SJCRH30 (cell line): ENCODE results near the gene HBQ1. TPM values are rescaled to one million over a fixed set of nuclear protein-coding genes. Genes with fewer than 3 reads are reported as not detected.
"Not testable (repeated sequence)": the region's sequence is repeated elsewhere in the genome, so short reads cannot be mapped to it uniquely, and the experiment has no call there.

Experiments used
- DNase-seq, 2 experiments: peaks; one replicate each; pipeline ENCODE4 v3.0.0-alpha.2; 2015 to 2020
- H3K27ac ChIP-seq: fragments of 250-450 bp; sonication (Bioruptor Pico); 2 replicates; pipeline ENCODE4 v1.5.1; 2020; ENCODE audit warnings: mild to moderate bottlenecking, moderate library complexity
- H3K27me3 ChIP-seq: fragments of 250-450 bp; sonication (Bioruptor Pico); 2 replicates; pipeline ENCODE4 v1.5.1; 2020; ENCODE audit warnings: mild to moderate bottlenecking, moderate library complexity
- H3K36me3 ChIP-seq: fragments of 250-450 bp; sonication (Bioruptor Pico); 2 replicates; pipeline ENCODE4 v1.5.1; 2020; ENCODE audit warnings: mild to moderate bottlenecking, moderate library complexity
- H3K4me1 ChIP-seq: fragments of 250-450 bp; sonication (Bioruptor Pico); 2 replicates; pipeline ENCODE4 v1.5.1; 2020; ENCODE audit warnings: mild to moderate bottlenecking, moderate library complexity
- H3K4me3 ChIP-seq: fragments of 250-450 bp; sonication (Bioruptor Pico); 2 replicates; pipeline ENCODE4 v1.5.1; 2020; ENCODE audit warnings: mild to moderate bottlenecking, moderate library complexity
- H3K9me3 ChIP-seq: fragments of 250-450 bp; sonication (Bioruptor Pico); replicated peaks from 2 replicates; pipeline ENCODE4 v1.5.1; 2020; ENCODE audit warnings: mild to moderate bottlenecking, moderate library complexity
- total RNA-seq: library from RNA; depleted of rRNA; stranded (reverse); fragments of >200 nt; shearing (Covaris generic); gene quantifications from 2 replicates; pipeline ENCODE4 v1.2.3, GENCODE V29; 2014

HBQ1 gene
- total RNA-seq, 1 experiment from 2014 or later = not detected

- not testable (repeated sequence) for H3K27ac ChIP-seq, H3K9me3 ChIP-seq, H3K4me1 ChIP-seq, H3K27me3 ChIP-seq, H3K36me3 ChIP-seq, DNase-seq, H3K4me3 ChIP-seq
These were observed 26.6 kb upstream of the HBQ1 start for GRCh38 chr16:153550-154216.

GRCh38 chr16:154217-155030 is 25.8 kb upstream of the HBQ1 start:
- Histone ChIP-seq H3K4me1 (peaks cover 3% of the 10 kb centered on the region; the same call in 1 of the 2 replicates), H3K36me3 (no peaks in the 10 kb centered on the region), H3K27ac (peak overlapping the region; percentile 15), H3K4me3 (peak overlapping the region; percentile 60), H3K27me3 (no peaks in the 10 kb centered on the region), H3K9me3 (no peaks in the 10 kb centered on the region)
- DNase-seq = peak; percentile 78 to 84

GRCh38 chr16:155031-155398 is 25.2 kb upstream of the HBQ1 start:
- H3K27me3 ChIP-seq = no peaks in the 10 kb centered on the region
- peak overlapping the region; percentile 60 for H3K4me3 ChIP-seq
- no peak for DNase-seq
- peak overlapping the region; percentile 15 for H3K27ac ChIP-seq
- H3K9me3 ChIP-seq = no peaks in the 10 kb centered on the region
- H3K4me1 ChIP-seq = peaks cover 3% of the 10 kb centered on the region; the same call in 1 of the 2 replicates
- no peaks in the 10 kb centered on the region for H3K36me3 ChIP-seq

GRCh38 chr16:159136-159849 is 21.0 kb upstream of the HBQ1 start:
- H3K4me3 ChIP-seq = no peak overlapping the region
- H3K36me3 ChIP-seq = no peaks in the 10 kb centered on the region
- H3K9me3 ChIP-seq = no peaks in the 10 kb centered on the region
- H3K27me3 ChIP-seq = no peaks in the 10 kb centered on the region
- DNase-seq = no peak
- H3K4me1 ChIP-seq = peaks cover 3% of the 10 kb centered on the region; the same call in 1 of the 2 replicates
- no peak overlapping the region for H3K27ac ChIP-seq

DNA sequence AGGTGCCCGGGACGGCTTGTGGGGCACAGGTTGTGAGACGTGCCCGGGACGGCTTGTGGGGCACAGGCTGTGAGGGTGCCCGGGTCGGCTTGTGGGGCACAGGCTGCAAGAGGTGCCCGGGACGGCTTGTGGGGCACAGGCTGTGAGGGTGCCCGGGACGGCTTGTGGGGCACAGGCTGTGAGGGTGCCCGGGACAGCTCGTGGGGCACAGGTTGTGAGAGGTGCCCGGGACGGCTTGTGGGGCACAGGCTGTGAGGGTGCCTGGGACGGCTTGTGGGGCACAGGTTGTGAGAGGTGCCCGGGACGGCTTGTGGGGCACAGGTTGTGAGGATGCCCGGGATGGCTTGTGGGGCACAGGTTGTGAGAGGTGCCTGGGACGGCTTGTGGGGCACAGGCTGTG is 20.0 kb upstream of the HBQ1 start:
- not testable (repeated sequence) for H3K27me3 ChIP-seq, H3K9me3 ChIP-seq, H3K36me3 ChIP-seq, H3K27ac ChIP-seq, DNase-seq, H3K4me1 ChIP-seq, H3K4me3 ChIP-seq

GRCh38 chr16:160691-161190 is 19.5 kb upstream of the HBQ1 start:
- no peak for DNase-seq
- no peaks in the 10 kb centered on the region for H3K27me3 ChIP-seq
- no peak overlapping the region for H3K4me3 ChIP-seq
- H3K27ac ChIP-seq = no peak overlapping the region
- H3K36me3 ChIP-seq = no peaks in the 10 kb centered on the region
- no peaks in the 10 kb centered on the region for H3K4me1 ChIP-seq
- H3K9me3 ChIP-seq = no peaks in the 10 kb centered on the region

- Histone ChIP-seq H3K36me3 (no peaks in the 10 kb centered on the region), H3K9me3 (no peaks in the 10 kb centered on the region), H3K27me3 (no peaks in the 10 kb centered on the region), H3K27ac (no peak overlapping the region), H3K4me1 (no peaks in the 10 kb centered on the region), H3K4me3 (no peak overlapping the region)
- no peak for DNase-seq
These were observed 17.8 kb upstream of the HBQ1 start for GRCh38 chr16:162271-162991.

DNA sequence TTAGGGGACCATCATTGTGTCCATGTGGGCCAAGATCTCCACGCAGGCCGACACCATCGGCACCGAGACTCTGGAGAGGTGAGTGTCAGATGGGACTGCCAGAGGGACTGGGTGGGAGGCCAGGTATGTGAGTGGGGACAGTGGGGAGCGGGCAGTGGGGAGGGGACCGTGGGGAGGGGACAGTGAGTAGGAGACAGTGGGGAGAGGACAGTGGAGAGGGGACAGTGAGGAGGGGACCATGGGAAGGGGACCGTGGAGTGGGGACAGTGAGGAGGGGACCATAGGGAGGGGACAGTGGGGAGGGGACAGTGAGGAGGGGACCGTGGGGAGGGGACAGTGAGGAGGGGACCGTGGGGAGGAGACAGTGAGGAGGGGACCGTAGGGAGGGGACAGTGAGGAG is 17.1 kb upstream of the HBQ1 start:
- not testable (repeated sequence) for H3K27me3 ChIP-seq, H3K4me3 ChIP-seq, DNase-seq, H3K9me3 ChIP-seq, H3K27ac ChIP-seq, H3K4me1 ChIP-seq, H3K36me3 ChIP-seq

- H3K4me1 ChIP-seq, H3K27me3 ChIP-seq, H3K4me3 ChIP-seq, H3K9me3 ChIP-seq, H3K27ac ChIP-seq, DNase-seq, H3K36me3 ChIP-seq: not testable (repeated sequence)
These were observed 16.6 kb upstream of the HBQ1 start for GRCh38 chr16:163696-164095.

GRCh38 chr16:164134-164823 is 16.0 kb upstream of the HBQ1 start:
- not testable (repeated sequence) for H3K9me3 ChIP-seq, H3K4me3 ChIP-seq, DNase-seq, H3K36me3 ChIP-seq, H3K4me1 ChIP-seq, H3K27ac ChIP-seq, H3K27me3 ChIP-seq

DNA sequence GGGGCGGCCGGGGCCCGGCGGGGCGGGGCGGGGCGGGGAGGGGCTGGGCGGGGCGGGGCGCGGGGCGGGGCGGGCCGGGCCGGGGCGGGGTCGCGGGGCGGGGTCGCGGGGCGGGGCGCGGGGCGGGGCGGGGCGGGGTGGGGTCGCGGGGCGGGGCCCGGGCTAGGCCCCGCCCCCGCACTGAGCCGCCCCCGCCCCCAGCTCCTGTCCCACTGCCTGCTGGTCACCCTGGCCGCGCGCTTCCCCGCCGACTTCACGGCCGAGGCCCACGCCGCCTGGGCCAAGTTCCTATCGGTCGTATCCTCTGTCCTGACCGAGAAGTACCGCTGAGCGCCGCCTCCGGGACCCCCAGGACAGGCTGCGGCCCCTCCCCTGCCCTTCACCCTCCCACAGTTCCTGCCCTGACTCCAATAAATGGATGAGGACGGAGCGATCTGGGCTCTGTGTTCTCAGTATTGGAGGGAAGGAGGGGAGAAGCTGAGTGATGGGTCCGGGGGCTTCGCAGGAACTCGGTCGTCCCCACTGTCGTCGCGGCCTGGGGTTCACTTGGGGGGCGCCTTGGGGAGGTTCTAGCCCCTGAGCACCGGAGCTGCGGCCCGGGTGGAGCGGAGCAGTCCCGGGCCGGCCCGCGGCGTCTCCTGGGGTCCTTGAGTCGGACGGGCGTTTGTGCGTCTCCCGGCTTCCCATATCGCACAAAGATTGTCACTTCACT is 15.3 kb upstream of the HBQ1 start:
- Histone ChIP-seq H3K9me3 (no peaks in the 10 kb centered on the region), H3K36me3 (no peaks in the 10 kb centered on the region), H3K4me3 (no peak overlapping the region), H3K27me3 (no peaks in the 10 kb centered on the region), H3K27ac (no peak overlapping the region), H3K4me1 (no peaks in the 10 kb centered on the region)
- DNase-seq = no peak

DNA sequence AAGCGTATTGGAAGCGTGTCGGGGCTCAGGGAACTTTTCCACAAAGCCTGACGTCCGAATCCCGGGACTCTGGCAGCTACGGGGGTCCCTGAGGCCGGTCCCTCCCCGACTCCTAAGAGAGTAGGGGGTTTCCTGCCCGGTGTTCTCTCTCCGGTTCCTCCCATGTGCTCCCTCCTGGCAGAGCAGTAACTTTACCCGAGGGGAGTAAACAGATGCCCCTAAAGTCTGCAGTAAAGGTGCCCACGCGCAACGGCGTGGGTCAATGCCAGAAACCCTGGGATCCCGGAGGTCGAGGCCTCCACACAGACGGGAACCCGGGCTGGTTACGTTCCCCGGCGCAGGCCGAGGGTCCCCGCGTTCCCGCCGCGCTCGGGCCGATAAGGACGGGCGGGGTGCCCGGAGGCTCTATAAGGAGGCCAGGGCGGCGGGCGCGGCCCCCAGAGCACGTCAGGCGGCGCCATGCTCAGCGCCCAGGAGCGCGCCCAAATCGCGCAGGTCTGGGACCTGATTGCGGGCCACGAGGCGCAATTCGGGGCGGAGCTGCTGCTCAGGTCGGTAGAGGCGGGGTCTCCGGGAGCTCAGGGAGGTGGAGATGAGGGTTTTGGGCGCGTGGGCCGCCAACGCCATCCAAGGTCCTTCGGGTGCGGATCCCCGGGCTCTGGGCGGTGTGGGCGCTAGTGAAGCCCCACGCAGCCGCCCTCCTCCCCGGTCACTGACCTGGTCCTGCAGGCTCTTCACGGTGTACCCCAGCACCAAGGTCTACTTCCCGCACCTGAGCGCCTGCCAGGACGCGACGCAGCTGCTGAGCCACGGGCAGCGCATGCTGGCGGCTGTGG is 14.5 kb upstream of the HBQ1 start, which contains the start of gene HBM:
HBM (plus strand) TSS at position 440 of the 836 bp plus-strand sequence; CDS start at position 460, 20 bp downstream.
- Histone ChIP-seq H3K27me3 (no peaks in the 10 kb centered on the region), H3K4me3 (no peak within 1 kb of the TSS)

More for the DNA sequence above, 14.5 kb upstream of the HBQ1 start, which contains the start of gene HBM:
- H3K27ac ChIP-seq = no peak within 1 kb of the TSS
- H3K9me3 ChIP-seq = no peaks in the 10 kb centered on the region
- no peak for DNase-seq
- no peaks in the 10 kb centered on the region for H3K36me3 ChIP-seq
- no peaks in the 10 kb centered on the region for H3K4me1 ChIP-seq
